MM.1S (cell line): ENCODE results near the gene SYNE3.

Source experiments
- EZH2 ChIP-seq: fragments of 300-600 bp; sonication (generic); optimal IDR thresholded peaks from 2 replicates; pipeline ENCODE3; 2017; ENCODE audit warnings: low read depth, mild to moderate bottlenecking, antibody characterized with exemption, low read length, mixed read lengths
- EZH2phosphoT487 ChIP-seq: fragments of 300-600 bp; sonication (generic); IDR thresholded peaks from 2 replicates; pipeline ENCODE4 v1.6.1; 2018; ENCODE audit warnings: antibody characterized with exemption, low read length

DNA sequence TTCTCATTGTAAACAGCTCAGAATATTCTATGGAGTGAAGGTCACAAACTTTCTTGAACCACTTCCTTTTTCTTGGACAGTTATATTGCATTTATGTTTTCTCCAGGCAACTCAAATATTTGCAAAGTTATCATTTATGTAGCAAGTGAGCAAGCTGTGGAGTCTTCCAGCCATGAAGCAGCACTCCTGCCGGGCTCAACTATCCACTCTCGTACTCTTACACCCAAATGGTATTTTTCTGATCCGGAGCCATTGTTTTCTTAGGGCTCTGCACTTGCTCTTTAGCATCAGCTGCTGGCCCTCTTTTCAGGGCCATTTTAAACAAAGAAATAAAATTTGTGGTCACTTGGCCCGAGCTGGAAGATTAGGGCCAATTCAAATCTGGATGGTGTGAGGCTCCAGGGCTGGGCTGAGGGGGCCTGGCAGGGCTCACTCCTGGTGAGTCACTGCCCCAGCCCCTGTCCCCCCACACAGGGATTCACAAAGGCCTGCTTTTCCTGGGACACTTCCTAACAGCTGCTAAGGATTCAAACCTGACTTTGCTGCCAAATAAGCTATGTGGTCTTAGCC, 19.7 kb downstream of the SYNE3 start:
- TF ChIP-seq EZH2 (no peak), EZH2phosphoT487 (no peak)
